HFF-Myc (cell line): ENCODE results near the gene HSD11B2.

Experiments
- DNase-seq: peaks from one replicate; pipeline ENCODE4 v3.0.0-alpha.2; 2011; ENCODE audit warnings: low read depth; ENCODE audit errors: extremely low read depth
- H3K4me3 ChIP-seq: replicated peaks from 2 replicates; pipeline ENCODE4 v1.5.1; 2011; ENCODE audit warnings: low read depth, mild to moderate bottlenecking, control low read depth, low read length
- TF ChIP-seq, protein P1 (sequence below): IDR thresholded peaks from 2 replicates; pipeline ENCODE4 v1.5.1; 2012; ENCODE audit warnings: mild to moderate bottlenecking, low read depth, low read length, control low read depth; ENCODE audit errors: missing control alignments

HSD11B2 gene

DNA sequence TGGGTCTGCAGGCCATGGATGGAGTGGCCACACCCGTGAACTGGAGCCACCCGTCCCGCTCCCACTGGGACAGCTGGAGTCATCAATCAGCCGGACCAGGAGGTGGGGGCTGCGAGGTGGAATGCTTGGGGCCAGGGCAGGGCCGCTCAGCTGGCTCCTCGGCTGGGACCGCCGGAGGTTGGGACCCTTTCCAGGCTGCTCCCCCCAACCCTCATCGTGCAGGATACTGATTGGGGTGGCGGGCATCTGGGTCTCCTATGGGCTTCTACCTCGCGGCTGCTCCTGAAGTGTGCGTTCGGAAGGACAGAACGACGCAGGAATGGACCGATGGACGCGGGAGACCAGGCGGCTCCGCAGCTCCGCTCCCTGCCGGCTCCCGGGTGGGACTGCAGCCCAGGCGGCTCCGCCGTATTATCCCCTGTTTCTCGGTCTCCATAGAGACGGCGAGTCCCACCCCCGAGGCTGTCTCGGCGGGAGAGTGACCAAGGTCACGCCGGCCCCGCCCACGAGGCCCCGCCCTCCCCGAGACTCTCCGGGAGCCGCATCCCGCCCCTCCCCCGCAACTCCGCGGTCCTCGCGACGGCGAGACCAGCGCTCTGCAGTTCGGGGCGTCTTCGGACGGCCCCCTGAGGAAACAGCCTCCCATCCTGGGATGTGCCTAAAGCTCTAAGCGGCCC lies 37.7 kb upstream of the HSD11B2 start, which contains the start of gene TPPP3:
TSS of gene TPPP3 (minus strand) at position 388 of the 677 bp plus-strand sequence. CDS start 2,387 bp downstream, outside the sequence.
- 0 out of 2 replicates have a peak within 1 kb of the TSS, but pooled peaks have one; percentile 1 for H3K4me3 ChIP-seq
- TF ChIP-seq, protein P1, sequence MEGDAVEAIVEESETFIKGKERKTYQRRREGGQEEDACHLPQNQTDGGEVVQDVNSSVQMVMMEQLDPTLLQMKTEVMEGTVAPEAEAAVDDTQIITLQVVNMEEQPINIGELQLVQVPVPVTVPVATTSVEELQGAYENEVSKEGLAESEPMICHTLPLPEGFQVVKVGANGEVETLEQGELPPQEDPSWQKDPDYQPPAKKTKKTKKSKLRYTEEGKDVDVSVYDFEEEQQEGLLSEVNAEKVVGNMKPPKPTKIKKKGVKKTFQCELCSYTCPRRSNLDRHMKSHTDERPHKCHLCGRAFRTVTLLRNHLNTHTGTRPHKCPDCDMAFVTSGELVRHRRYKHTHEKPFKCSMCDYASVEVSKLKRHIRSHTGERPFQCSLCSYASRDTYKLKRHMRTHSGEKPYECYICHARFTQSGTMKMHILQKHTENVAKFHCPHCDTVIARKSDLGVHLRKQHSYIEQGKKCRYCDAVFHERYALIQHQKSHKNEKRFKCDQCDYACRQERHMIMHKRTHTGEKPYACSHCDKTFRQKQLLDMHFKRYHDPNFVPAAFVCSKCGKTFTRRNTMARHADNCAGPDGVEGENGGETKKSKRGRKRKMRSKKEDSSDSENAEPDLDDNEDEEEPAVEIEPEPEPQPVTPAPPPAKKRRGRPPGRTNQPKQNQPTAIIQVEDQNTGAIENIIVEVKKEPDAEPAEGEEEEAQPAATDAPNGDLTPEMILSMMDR: peak; percentile 57
- DNase-seq: no peak

DNA sequence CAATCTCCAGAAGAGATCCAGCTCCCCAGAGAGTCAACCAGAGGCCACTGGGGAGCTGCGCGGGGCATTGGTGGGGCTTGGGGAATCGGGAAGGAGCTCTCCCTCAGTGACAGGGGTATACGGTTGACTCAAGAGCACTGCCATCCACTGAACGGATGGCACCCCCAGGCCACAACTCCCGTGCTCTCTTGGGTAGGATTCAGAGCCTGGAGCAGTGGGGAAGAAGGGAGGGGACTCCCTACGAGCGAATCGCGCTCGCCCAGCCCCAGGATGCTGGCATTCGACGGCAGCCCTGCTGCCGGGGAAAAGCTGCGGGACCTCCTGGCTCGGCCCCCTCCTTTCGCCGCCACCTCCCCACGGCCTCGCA lies 37.1 kb upstream of the HSD11B2 start:
- DNase-seq: no peak
- TF ChIP-seq, protein P1: no peak
- no peak overlapping the region for H3K4me3 ChIP-seq

DNA sequence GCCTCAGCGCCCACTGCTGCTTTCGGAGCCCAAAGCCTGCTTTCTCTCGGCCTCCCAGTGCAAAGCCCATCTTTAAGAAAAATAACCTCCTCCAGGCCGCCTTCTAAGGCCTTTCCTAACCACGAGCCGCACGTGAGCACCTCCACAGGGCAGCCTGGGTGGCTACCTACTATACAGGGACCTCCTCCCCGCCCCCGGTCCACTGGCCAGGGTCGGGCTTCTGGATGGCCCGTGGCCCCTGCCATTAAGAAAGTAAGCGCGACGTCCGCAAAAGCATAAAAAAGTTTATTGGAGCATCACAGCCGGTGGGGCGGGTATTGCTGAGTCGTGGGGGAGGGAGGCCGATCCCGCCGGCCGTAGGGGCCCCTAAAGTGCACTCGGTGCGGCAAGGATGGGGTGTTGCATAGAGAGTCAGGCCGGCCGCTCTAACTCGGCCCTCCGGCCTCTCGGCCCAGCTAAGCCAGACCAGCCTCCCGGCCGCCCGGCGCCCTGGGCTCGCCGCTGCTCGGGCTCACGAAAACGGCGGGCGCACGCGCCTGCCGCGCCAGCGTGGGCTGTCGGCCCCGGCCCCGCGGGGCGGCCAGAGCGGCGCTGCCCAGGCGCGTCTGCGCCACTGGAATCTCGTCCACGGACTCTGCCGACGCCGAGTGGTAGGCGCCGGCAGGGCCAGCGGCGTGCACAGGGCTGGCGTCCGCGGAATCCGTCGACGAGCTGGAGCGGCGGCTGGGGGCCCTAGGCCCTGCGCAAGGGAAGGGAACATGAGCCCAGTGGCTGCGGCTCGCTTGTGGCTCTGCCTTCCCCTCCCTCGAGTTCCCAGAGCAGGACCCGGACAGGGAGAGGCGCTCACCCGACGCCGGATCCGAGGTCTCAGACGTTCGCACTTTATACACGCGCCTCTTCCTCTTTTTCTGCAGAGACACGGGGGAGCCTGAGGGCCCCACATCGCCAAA lies 36.5 kb upstream of the HSD11B2 start:
- DNase-seq: no peak

DNA sequence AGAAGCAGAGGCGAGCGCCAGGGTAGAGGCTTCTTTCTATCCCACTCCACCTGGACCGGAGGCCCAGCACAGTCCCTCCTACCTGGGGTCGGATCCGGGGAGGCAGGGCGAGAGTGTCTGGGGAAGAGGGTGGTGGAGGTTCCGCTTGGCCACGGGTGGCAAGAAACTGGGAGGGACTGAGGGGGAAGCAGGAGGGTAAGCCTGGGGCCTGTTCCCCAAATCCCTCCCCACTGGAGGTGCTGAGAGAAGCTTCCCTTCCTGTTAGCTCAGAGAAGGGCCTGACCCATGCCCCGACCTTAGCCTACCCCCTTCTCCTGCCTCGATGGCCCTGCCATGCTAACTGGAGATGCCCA lies 35.8 kb upstream of the HSD11B2 start:
- TF ChIP-seq, protein P1: no peak
- H3K4me3 ChIP-seq: no peak overlapping the region
- DNase-seq: no peak

More for the DNA sequence above, 36.5 kb upstream of the HSD11B2 start:
- TF ChIP-seq, protein P1: no peak
- no peak overlapping the region for H3K4me3 ChIP-seq

DNA sequence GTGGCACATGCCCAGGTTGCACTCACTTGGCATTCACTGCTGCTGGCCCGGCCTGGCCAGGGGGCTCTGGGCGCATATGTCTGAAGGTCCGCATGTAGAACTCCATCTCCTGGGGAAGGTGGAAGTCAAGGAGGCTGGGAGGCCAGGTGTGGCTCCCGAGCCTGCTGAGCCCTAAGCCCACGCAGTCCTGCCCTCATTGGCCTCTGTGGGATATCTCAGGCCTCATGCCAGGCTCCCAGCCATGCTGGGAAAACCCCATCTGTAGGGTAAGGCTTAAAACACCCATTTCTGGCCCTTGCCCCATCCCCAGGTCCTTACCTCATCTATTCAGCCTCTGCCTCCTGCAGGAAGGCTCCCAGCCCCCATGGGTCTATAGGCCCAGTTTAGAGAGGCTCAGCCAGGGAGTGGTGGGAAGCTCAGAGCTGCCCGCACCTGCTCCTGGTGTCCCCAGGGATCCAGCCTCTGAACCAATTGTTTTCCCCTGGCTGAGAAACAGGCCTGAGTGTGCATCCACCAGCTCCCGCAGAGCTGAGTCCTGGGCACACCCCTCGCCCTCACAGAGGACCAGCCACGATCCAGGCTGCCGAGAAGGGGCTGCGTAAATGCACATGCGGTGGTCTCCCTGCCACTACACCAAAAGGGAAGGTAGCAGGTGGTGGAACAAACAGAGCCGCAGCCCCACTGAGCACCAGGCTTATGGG lies 35.3 kb upstream of the HSD11B2 start:
- DNase-seq: no peak
- TF ChIP-seq, protein P1: no peak
- H3K4me3 ChIP-seq: no peak overlapping the region

DNA sequence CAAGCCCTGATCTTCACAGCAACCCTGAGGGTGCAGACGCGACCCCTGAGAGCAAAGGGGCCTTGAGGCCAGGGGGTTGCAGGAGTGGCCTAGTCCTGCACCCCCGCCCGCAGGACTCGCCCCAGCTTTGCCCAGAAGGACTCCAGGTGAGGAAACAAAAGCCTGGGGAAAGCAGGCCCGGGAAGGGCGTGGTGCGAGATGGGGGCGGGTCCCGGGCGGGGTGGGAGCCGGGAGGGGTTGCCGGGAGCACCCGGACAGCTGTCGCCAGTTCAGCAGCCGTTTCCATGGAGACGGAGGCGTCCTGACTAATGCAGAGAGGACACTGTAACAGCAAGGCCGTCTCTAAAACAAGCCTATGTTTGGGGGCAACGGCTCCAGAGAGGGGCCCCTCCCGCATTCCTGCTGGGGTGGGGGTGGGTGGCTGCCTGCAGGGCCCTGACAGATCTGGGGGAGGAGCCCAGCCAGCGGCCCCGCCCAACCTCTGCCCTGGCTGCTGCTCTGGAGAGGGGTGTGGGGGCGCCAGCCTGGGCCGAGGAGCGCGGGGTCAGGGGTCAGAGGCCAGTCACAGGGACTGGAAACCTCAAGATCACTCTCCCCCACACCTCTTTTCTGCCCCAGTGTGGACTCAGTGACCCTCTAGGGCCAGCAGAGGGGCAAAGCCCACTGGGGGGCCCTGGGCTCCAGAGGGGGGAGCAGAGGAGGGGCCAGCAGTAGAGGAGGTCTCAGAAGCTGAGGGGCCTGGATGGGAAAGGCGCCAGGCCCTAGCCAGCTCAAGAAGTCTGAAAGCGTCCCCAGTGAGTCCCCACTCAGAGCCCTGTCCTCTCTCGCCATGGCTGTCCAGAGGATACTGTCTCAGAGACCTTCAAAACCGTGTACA lies 34.5 kb upstream of the HSD11B2 start:
- no peak overlapping the region for H3K4me3 ChIP-seq
- DNase-seq: peak; percentile 68
- TF ChIP-seq, protein P1: no peak
